IMR-90 (cell line): ENCODE measurements around the gene LRCOL1. TPM values are rescaled to one million over a fixed set of nuclear protein-coding genes. Genes with fewer than 3 reads are reported as not detected.

Source experiments
- ATAC-seq: fragments of 200-7000 bp; cut with Tn5 transposase; 2 replicates; pipeline ENCODE4 v1.9.1; 2020; ENCODE audit warnings: low read depth, mild to moderate bottlenecking, moderate library complexity
- BruUV-seq: library from RNA; stranded (reverse); fragments of 400-500 nt; replicated peaks from 2 replicates; lab custom pipeline; 2021; lab: Mats Ljungman, UMichigan
- CTCF ChIA-PET: fragments of 300-600 bp; formaldehyde crosslinking; extraction: SDS; loops from one replicate; lab custom pipeline; 2021; ENCODE audit warnings: antibody characterized with exemption; lab: Yijun Ruan, JAX
- POLR2A ChIA-PET: fragments of 300-600 bp; sonication (Branson Sonifier 250); formaldehyde crosslinking; loops from one replicate; lab custom pipeline; 2022; ENCODE audit warnings: antibody characterized with exemption; ENCODE audit not compliant: unreplicated experiment; lab: Charles Lee
- DNase-seq: peaks from one replicate; pipeline ENCODE4 v3.0.0; 2013
- H2AFZ ChIP-seq: replicated peaks from 2 replicates; pipeline ENCODE3; 2013; ENCODE audit warnings: low read length, mild to moderate bottlenecking; ENCODE audit not compliant: poor library complexity
- H2AK5ac ChIP-seq: 2 replicates; pipeline ENCODE4 v1.6.1; 2013; ENCODE audit warnings: low read depth, low read length, inconsistent platforms
- H2AK9ac ChIP-seq: replicated peaks from 2 replicates; pipeline ENCODE3; 2013; ENCODE audit warnings: mild to moderate bottlenecking, low read depth, low read length, moderate library complexity; ENCODE audit not compliant: poor library complexity
- H2BK120ac ChIP-seq: 2 replicates; pipeline ENCODE4 v1.6.1; 2013; ENCODE audit warnings: low read depth, low read length, inconsistent platforms
- H2BK15ac ChIP-seq: 3 replicates; pipeline ENCODE4 v1.6.1; 2013; ENCODE audit warnings: low read depth, low read length, inconsistent platforms
- H2BK20ac ChIP-seq: 2 replicates; pipeline ENCODE4 v1.6.1; 2013; ENCODE audit warnings: low read depth, mild to moderate bottlenecking, inconsistent platforms, low read length, moderate library complexity
- H2BK5ac ChIP-seq: 2 replicates; pipeline ENCODE4 v1.6.1; 2013; ENCODE audit warnings: mild to moderate bottlenecking, low read depth, low read length, inconsistent platforms; ENCODE audit not compliant: poor library complexity, severe bottlenecking
- H3K14ac ChIP-seq: replicated peaks from 2 replicates; pipeline ENCODE4 v1.6.1; 2013; ENCODE audit warnings: low read depth, low read length, inconsistent platforms
- H3K18ac ChIP-seq: 2 replicates; pipeline ENCODE4 v1.6.1; 2013; ENCODE audit warnings: low read depth, low read length, control low read depth
- H3K23ac ChIP-seq: 2 replicates; pipeline ENCODE4 v1.6.1; 2013; ENCODE audit warnings: low read depth, low read length, inconsistent platforms
- H3K27ac ChIP-seq: 2 replicates; pipeline ENCODE4 v1.5.1; 2013; ENCODE audit warnings: mild to moderate bottlenecking, control low read depth, low read length; ENCODE audit not compliant: insufficient read depth
- H3K27me3 ChIP-seq: 2 replicates; pipeline ENCODE4 v1.6.1; 2013; ENCODE audit warnings: low read length; ENCODE audit not compliant: control insufficient read depth, insufficient read depth
- H3K36me3 ChIP-seq: 2 replicates; pipeline ENCODE4 v1.6.1; 2013; ENCODE audit warnings: low read length, mixed read lengths; ENCODE audit not compliant: control insufficient read depth, insufficient read depth
- H3K4ac ChIP-seq: 2 replicates; pipeline ENCODE4 v1.6.1; 2013; ENCODE audit warnings: low read depth, low read length, inconsistent platforms
- H3K4me1 ChIP-seq: 2 replicates; pipeline ENCODE4 v1.6.1; 2013; ENCODE audit warnings: low read length, mixed read lengths; ENCODE audit not compliant: control insufficient read depth, insufficient read depth
- H3K4me2 ChIP-seq: 2 replicates; pipeline ENCODE4 v1.6.1; 2013; ENCODE audit warnings: low read depth, mild to moderate bottlenecking, control low read depth, low read length, moderate library complexity
- H3K4me3 ChIP-seq: 2 replicates; pipeline ENCODE4 v1.5.1; 2013; ENCODE audit warnings: low read depth, mild to moderate bottlenecking, control low read depth, low read length, moderate library complexity; ENCODE audit not compliant: insufficient read depth
- H3K56ac ChIP-seq: 2 replicates; pipeline ENCODE4 v1.6.1; 2013; ENCODE audit warnings: low read length, inconsistent platforms; ENCODE audit not compliant: insufficient read depth; ENCODE audit errors: extremely low read depth
- H3K79me1 ChIP-seq, 2 experiments: 2 replicates each; pipeline ENCODE4 v1.6.1; 2013; ENCODE audit warnings: low read length in 2 of 2, inconsistent platforms in 1 of 2, low read depth in 1 of 2
- H3K9ac ChIP-seq: 2 replicates; pipeline ENCODE4 v1.6.1; 2013; ENCODE audit warnings: low read depth, low read length, control low read depth
- H3K9me1 ChIP-seq: 2 replicates; pipeline ENCODE4 v1.6.1; 2013; ENCODE audit warnings: low read length, inconsistent platforms; ENCODE audit not compliant: insufficient read depth
- H3K9me3 ChIP-seq: 2 replicates; pipeline ENCODE4 v1.6.1; 2013; ENCODE audit warnings: low read length; ENCODE audit not compliant: control insufficient read depth, insufficient read depth
- H4K20me1 ChIP-seq: 2 replicates; pipeline ENCODE4 v1.6.1; 2013; ENCODE audit warnings: low read length, inconsistent platforms; ENCODE audit not compliant: insufficient read depth
- H4K5ac ChIP-seq: 2 replicates; pipeline ENCODE4 v1.6.1; 2013; ENCODE audit warnings: mild to moderate bottlenecking, low read depth, low read length, control low read depth
- H4K8ac ChIP-seq, 2 experiments: 2 replicates each; pipeline ENCODE4 v1.6.1; 2013; ENCODE audit warnings: low read depth in 2 of 2, low read length in 2 of 2, control low read depth in 1 of 2, inconsistent platforms in 1 of 2
- H4K91ac ChIP-seq: 2 replicates; pipeline ENCODE4 v1.6.1; 2013; ENCODE audit warnings: low read depth, low read length, inconsistent platforms; ENCODE audit not compliant: insufficient read depth
- BHLHE40 ChIP-seq: fragments of 150-350 bp; IDR thresholded peaks from 2 replicates; pipeline ENCODE4 v1.6.1; 2016; ENCODE audit warnings: mild to moderate bottlenecking, low read depth, low read length
- CEBPB ChIP-seq: IDR thresholded peaks from 2 replicates; pipeline ENCODE4 v1.6.1; 2012; ENCODE audit warnings: low read depth, low read length, improper control_type of control experiment
- CHD1 ChIP-seq: IDR thresholded peaks from 2 replicates; pipeline ENCODE4 v1.6.1; 2012; ENCODE audit warnings: low read depth, low read length, improper control_type of control experiment
- FOS ChIP-seq: fragments of 150-350 bp; IDR thresholded peaks from 2 replicates; pipeline ENCODE4 v1.6.1; 2016; ENCODE audit warnings: low read depth, low read length
- MAFK ChIP-seq: IDR thresholded peaks from 2 replicates; pipeline ENCODE4 v1.6.1; 2012; ENCODE audit warnings: low read depth, low read length, improper control_type of control experiment
- MAZ ChIP-seq: IDR thresholded peaks from 2 replicates; pipeline ENCODE4 v1.6.1; 2012; ENCODE audit warnings: low read depth, mild to moderate bottlenecking, low read length, improper control_type of control experiment, moderate library complexity, borderline replicate concordance
- NFE2L2 ChIP-seq: fragments of 150-350 bp; IDR thresholded peaks from 2 replicates; pipeline ENCODE4 v1.6.1; 2016; ENCODE audit warnings: low read depth, mild to moderate bottlenecking, low read length
- POLR2A ChIP-seq: IDR thresholded peaks from 2 replicates; pipeline ENCODE4 v1.6.1; 2012; ENCODE audit warnings: mild to moderate bottlenecking, low read depth, low read length
- RAD21 ChIP-seq: IDR thresholded peaks from 2 replicates; pipeline ENCODE4 v1.6.1; 2012; ENCODE audit warnings: low read length, improper control_type of control experiment
- SMC3 ChIP-seq: fragments of 150-350 bp; IDR thresholded peaks from 2 replicates; pipeline ENCODE4 v1.6.1; 2016; ENCODE audit warnings: low read depth, mild to moderate bottlenecking, antibody characterized with exemption, low read length, moderate library complexity
- WGBS, 2 experiments: methylation state at CpG; one replicate each; pipeline versions ENCODE4 v1.1.5 to v1.1.7; 2013; ENCODE audit warnings: missing lambda C conversion rate in 2 of 2; ENCODE audit not compliant: insufficient read length in 1 of 2; ENCODE audit errors: extremely low coverage in 2 of 2; 5-methylcytosine and 5-hydroxymethylcytosine counted together
- dilution Hi-C: fragments of 300-500 bp; cut with HindIII; formaldehyde crosslinking; loops from one replicate; pipeline ENCODE4 v1.14.3; 2018; ENCODE audit warnings: low sequenced_read_pairs; ENCODE audit not compliant: unreplicated experiment
- in situ Hi-C: fragments of 300-500 bp; cut with MboI; formaldehyde crosslinking; loops from 3 replicates; pipeline ENCODE4 v1.14.3; 2019; ENCODE audit warnings: low sequenced_read_pairs, inconsistent platforms, mixed read lengths
- intact Hi-C: fragments of 100-400 bp; cut with micrococcal nuclease; formaldehyde crosslinking; loops from 2 replicates; pipeline ENCODE4 v1.10.0; 2022
- polyA plus RNA-seq, 3 experiments: library from polyadenylated mRNA; depleted of rRNA; stranded (reverse); fragments of >200 nt; gene quantifications; 2 replicates each; pipeline ENCODE4 v1.2.3, GENCODE V29; 2012; ENCODE audit warnings: low replicate concordance in 1 of 3
- total RNA-seq: library from RNA; depleted of rRNA; stranded (reverse); fragments of >200 nt; gene quantifications from 2 replicates; pipeline ENCODE4 v1.2.3, GENCODE V29; 2012
- TF ChIP-seq, protein P1 (sequence below): conservative IDR thresholded peaks from 2 replicates; pipeline ENCODE4 v1.5.1; 2012; ENCODE audit warnings: mild to moderate bottlenecking, low read depth, low read length, improper control_type of control experiment
- TF ChIP-seq, protein P2 (sequence below): fragments of 150-350 bp; IDR thresholded peaks from 2 replicates; pipeline ENCODE4 v1.6.1; 2017; ENCODE audit warnings: mild to moderate bottlenecking, antibody characterized with exemption, low read length, low read depth
- TF ChIP-seq, protein P3 (sequence below): fragments of 150-350 bp; IDR thresholded peaks from 2 replicates; pipeline ENCODE4 v1.6.1; 2016; ENCODE audit warnings: low read depth, mild to moderate bottlenecking, low read length, moderate library complexity, borderline replicate concordance

The LRCOL1 gene
- total and polyA plus RNA-seq, 2 of the 4 experiments (the other 2 are of a cell fraction): 1.0 TPM; not detected in 1

DNA sequence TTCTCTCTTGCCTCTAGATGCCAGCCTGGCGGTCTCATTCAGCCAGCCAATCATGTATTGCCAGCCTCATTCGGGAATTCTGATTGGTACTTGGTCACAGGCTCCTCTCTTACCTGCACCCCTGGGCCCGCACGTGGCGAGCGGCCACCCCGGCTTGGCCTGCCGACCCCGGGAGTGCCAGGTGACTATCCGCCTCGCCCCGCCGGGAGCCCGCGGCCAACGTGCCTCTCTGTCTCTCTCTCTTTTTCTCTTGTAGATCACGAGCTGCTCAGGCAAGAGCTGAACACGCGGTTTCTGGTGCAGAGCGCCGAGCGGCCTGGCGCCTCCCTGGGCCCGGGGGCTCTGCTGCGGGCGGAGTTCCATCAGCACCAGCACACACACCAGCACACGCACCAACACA is 39.3 kb downstream of the LRCOL1 start:
- no peaks in the 10 kb centered on the region; the same call in 1 of the 2 replicates for H4K20me1 ChIP-seq
- H3K9me3 ChIP-seq: no peaks in the 10 kb centered on the region
- no peak overlapping the region for H3K4me3 ChIP-seq
- no peak overlapping the region for H3K18ac ChIP-seq
- no peak overlapping the region for H3K23ac ChIP-seq
- H2AK9ac ChIP-seq: no peak overlapping the region
- H3K14ac ChIP-seq: no peak overlapping the region
- dilution Hi-C loops (no loop called here), intact Hi-C loops (no loop called here), in situ Hi-C loops (no loop called here)
- TF ChIP-seq POLR2A (no peak), FOS (no peak), MAFK (no peak), MAZ (no peak), CEBPB (no peak), NFE2L2 (no peak), RAD21 (no peak), CHD1 (no peak), BHLHE40 (no peak), SMC3 (no peak)
- TF ChIP-seq, protein P1, sequence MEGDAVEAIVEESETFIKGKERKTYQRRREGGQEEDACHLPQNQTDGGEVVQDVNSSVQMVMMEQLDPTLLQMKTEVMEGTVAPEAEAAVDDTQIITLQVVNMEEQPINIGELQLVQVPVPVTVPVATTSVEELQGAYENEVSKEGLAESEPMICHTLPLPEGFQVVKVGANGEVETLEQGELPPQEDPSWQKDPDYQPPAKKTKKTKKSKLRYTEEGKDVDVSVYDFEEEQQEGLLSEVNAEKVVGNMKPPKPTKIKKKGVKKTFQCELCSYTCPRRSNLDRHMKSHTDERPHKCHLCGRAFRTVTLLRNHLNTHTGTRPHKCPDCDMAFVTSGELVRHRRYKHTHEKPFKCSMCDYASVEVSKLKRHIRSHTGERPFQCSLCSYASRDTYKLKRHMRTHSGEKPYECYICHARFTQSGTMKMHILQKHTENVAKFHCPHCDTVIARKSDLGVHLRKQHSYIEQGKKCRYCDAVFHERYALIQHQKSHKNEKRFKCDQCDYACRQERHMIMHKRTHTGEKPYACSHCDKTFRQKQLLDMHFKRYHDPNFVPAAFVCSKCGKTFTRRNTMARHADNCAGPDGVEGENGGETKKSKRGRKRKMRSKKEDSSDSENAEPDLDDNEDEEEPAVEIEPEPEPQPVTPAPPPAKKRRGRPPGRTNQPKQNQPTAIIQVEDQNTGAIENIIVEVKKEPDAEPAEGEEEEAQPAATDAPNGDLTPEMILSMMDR: no peak
- TF ChIP-seq, protein P2, sequence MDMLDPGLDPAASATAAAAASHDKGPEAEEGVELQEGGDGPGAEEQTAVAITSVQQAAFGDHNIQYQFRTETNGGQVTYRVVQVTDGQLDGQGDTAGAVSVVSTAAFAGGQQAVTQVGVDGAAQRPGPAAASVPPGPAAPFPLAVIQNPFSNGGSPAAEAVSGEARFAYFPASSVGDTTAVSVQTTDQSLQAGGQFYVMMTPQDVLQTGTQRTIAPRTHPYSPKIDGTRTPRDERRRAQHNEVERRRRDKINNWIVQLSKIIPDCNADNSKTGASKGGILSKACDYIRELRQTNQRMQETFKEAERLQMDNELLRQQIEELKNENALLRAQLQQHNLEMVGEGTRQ: no peak
- TF ChIP-seq, protein P3, sequence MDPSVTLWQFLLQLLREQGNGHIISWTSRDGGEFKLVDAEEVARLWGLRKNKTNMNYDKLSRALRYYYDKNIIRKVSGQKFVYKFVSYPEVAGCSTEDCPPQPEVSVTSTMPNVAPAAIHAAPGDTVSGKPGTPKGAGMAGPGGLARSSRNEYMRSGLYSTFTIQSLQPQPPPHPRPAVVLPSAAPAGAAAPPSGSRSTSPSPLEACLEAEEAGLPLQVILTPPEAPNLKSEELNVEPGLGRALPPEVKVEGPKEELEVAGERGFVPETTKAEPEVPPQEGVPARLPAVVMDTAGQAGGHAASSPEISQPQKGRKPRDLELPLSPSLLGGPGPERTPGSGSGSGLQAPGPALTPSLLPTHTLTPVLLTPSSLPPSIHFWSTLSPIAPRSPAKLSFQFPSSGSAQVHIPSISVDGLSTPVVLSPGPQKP: no peak
- no peak overlapping the region for H2BK120ac ChIP-seq
- H3K36me3 ChIP-seq: peaks cover 15% of the 10 kb centered on the region
- no peak overlapping the region for H4K5ac ChIP-seq
- no peak overlapping the region for H2BK20ac ChIP-seq
- WGBS, 2 experiments: 99% methylated on average over 13 of the region's 27 CpGs; no CpG with 5 or more reads in 1 of the 2 experiments
- H3K9me1 ChIP-seq: no peaks in the 10 kb centered on the region
- H2BK5ac ChIP-seq: no peak overlapping the region
- H3K4me2 ChIP-seq: no peak overlapping the region
- ChIA-PET POLR2A (no interaction called here), CTCF (no interaction called here)
- no peak overlapping the region for H3K4ac ChIP-seq
- H2AK5ac ChIP-seq: no peak overlapping the region
- no TSS peak for BruUV-seq
- no peaks in the 10 kb centered on the region for H3K4me1 ChIP-seq
- no peaks in the 10 kb centered on the region for H3K27me3 ChIP-seq
- ATAC-seq: no peak
- no peak overlapping the region for H3K56ac ChIP-seq
- H3K79me1 ChIP-seq: no peaks in the 10 kb centered on the region; a peak in 1 of 4 replicates
- H4K8ac ChIP-seq: no peak overlapping the region
- no peak for DNase-seq
- H3K27ac ChIP-seq: no peak overlapping the region
- H2AFZ ChIP-seq: no peak overlapping the region
- H4K91ac ChIP-seq: no peak overlapping the region
- no peak overlapping the region for H2BK15ac ChIP-seq
- no peak overlapping the region for H3K9ac ChIP-seq
